A673 (cell line): Measurements from ENCODE around the gene JPH2.

Experiments
- CTCF ChIP-seq: fragments of 300-800, 200-600 bp; sonication (generic); conservative IDR thresholded peaks from 2 replicates; pipeline ENCODE4 v1.5.1; 2017; ENCODE audit warnings: low read depth, mild to moderate bottlenecking, antibody characterized with exemption, low read length, moderate library complexity, mixed read lengths
- EZH2 ChIP-seq: fragments of 200-600 bp; sonication (generic); IDR thresholded peaks from 2 replicates; pipeline ENCODE4 v1.6.1; 2017; ENCODE audit warnings: borderline replicate concordance, low read depth, mild to moderate bottlenecking, mixed read lengths, antibody characterized with exemption, low read length; ENCODE audit not compliant: poor library complexity, severe bottlenecking

- no peak for TF ChIP-seq CTCF
- TF ChIP-seq EZH2, result no peak
These were observed 6.8 kb upstream of the JPH2 start for GRCh38 chr20:44193801-44194200.
